Right ventricle myocardium superior (tissue), 1 donor: ENCODE results near the gene ACTL10. TPM values are rescaled to one million over a fixed set of nuclear protein-coding genes. Genes with fewer than 3 reads are reported as not detected.
A peak's percentile ranks its signal among the peaks of the same experiment; 100 is the strongest.
"Not testable (repeated sequence)": the region's sequence is repeated elsewhere in the genome, so short reads cannot be mapped to it uniquely, and the experiment has no call there.

Source experiments
- ATAC-seq: fragments of 200-7000 bp; cut with Tn5 transposase; one replicate; pipeline ENCODE4 v1.9.1; 2020; ENCODE audit warnings: mild to moderate bottlenecking; ENCODE audit not compliant: poor library complexity
- DNase-seq: peaks from one replicate; pipeline ENCODE4 v3.0.0-alpha.2; 2020
- intact Hi-C: fragments of 100-400 bp; cut with DNase I; formaldehyde crosslinking; loops from one replicate; pipeline ENCODE4 v1.11.2; 2022
- total RNA-seq: library from RNA; stranded (reverse); fragmentation: NEBNext Ultra II Directional; extraction: Animal tissue kit (Norgen Biotek cat#: 25700); gene quantifications from one replicate; pipeline ENCODE4 v1.2.1, GENCODE V29; 2021
- donor health status: DM: no; HTN: yes; CAD: no; lungs with severe emphysema.

The ACTL10 gene
- total RNA-seq, 1 donor from 2014 or later, result 0.22 TPM

DNA sequence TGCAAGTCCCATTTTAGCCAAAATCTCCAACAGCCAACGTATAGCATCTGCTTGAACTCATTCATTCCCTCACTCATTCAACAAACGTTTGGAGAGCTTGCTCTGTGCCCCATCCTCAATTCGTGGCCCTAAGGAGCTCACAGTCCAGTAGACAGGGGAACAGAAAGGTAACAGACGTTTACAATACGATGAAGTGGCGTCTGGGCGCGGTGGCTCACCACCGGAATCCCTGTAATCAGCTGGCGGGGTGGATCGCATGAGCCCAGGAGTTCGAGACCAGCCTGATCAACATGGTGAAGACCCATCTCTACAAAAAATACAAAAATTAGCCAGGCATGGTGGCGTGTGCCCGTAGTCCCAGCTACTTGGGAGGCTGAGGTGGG is 20.2 kb downstream of the ACTL10 start:
- intact Hi-C loops, result no loop called here
- DNase-seq (no peak), ATAC-seq (no peak)

DNA sequence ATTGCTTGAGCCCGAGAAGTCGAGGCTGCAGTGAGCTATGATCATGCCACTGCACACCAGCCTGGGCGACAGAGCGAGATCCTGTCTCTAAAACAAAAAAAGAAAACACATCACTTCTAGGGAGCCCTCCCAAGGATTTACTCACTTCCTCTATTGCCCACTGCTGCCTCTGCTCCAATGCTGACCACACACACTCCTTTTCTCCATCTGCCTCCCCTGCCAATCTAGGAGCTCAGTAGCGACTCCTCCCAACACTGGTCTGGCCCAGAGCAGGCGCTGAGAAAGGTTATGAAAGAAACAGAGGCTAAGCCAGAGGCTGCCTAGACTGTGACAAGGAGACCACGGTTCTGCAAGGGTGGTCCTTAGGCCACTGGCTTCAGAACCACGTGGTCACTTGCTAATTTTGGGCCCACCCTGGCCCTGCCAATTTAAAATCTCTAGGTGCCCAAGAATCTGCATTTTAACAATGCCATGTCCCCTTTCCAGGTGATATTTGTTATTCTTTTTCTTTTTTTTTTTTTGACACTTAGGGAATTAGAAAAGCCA is 20.7 kb downstream of the ACTL10 start:
- ATAC-seq (no peak), DNase-seq (no peak)
- intact Hi-C loops, result no loop called here

DNA sequence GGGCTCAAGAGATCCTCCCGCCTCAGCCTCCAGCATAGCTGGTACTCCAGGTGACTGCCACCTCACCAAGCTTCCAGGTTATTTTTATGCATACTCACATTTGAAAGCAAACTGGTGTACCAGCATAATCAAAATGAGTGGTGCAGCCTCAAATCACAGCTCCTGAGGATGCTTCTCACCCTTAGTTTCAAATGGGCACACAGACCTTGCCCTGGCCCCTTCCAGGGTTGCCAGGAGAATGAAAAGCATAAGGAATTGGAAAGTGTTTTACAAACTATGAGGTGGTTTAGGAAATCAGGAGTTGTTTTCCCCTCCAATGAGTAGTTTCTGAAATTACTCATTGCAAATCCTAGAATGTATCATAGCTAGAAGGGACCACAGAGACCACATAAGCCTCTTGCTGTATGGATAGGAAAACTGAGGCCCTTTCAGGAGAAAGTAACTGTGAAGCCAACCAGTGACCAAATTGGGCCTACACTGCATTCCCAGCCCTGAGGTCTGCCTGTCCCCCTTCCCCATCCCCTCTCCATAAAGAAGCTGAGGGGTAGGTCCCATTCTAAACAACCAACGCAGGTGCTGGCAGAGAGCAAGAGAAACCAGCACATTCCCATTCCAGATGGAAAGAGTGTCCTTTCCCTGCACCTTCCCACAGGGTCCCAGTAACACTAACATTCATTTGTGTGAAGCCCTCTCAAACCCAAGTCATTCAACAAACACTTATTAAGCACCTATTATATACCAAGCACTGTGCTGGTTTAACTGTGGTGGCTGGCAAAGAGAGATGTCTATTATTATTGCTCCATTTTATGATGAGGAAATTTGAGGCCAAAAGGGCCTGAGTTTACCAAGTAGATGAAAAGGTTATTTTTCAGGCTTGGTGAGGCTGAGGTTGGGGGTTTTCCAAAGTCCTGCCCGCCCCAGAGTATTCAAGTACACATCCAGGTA is 21.5 kb downstream of the ACTL10 start:
- ATAC-seq (no peak), DNase-seq (no peak)
- intact Hi-C loops, result no loop called here

DNA sequence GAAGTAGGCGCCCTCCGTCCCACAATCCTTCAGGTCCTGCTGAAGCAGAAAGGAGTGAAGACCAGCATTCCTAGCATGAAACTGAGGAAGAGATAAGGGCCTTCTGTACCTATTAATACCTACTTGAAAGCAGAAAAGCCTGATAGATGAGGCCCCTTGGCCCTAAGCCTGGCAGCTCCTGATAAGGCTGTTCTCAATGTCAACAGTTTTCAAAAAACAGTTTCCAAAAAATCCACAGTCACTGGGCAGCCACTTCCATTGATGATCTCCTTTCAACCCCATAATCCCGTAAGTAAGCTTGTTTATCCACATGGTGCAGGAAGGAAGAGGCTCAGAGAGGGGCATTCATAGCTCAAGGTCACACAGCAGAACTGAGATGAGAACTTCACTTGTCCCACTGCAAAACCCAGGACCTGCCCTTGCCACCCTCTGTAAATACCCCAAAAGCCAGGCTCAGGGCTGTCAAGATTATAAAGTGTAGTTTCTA is 22.2 kb downstream of the ACTL10 start:
- intact Hi-C loops, result no loop called here
- peak; percentile 7 for ATAC-seq
- DNase-seq, result no peak

DNA sequence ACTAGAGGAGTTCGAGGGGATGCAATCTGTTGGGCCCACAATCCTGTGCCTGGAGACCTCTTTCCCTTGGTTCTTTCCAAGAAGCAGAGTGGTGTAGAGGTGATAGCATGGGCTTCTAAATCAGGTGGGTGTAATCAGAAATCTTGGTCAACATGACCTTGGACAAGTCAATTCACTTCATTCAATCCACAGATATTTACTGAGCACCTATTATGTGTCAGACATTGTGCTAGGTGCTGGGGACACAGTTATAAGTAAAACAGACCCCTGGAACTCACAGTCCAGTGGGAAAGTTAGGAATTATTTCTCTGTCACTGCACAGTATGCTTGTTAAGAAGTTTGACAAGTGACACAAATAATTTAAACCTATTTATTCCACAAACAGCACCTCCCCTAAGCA is 22.8 kb downstream of the ACTL10 start:
- DNase-seq (no peak), ATAC-seq (no peak)
- intact Hi-C loops, result no loop called here

DNA sequence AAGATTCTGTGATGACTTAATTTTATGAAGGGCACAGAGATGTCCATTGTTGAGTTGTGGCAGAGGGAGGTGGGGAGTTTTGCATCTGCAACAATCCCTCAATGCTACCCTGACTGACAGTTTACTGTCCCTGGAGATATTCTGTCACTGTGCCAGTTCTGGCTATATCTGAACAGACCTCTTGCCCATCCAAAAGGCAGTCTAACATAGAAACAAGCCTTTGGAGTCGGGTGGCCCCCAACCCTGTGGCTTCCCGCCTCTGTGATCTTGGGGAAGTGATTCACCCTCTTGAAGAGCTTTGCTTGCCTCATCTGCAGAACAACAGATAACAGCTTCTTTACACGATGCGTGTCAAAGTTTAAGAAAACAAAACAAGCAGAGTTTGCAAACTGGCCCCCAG is 23.2 kb downstream of the ACTL10 start:
- intact Hi-C loops, result no loop called here
- ATAC-seq, result no peak
- no peak for DNase-seq

DNA sequence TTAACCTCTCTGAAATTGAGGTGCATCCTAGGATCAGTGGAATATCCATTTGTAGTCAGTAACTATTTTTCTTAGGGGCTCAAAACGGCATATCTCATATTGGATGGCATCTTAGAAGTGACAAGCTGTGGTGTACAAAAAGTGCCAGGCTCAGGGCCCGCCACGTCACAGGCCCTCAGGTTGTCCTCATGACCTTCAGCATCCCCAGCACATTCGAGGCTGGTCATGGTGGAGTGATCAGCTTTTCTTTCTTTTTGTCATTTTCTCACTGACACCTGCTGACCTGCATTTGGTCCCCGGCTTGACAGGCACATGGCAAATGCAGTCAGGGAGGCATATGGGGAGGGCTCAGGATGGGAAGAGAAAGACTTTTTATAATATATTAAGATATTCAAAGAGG is 26.5 kb downstream of the ACTL10 start:
- DNase-seq (no peak), ATAC-seq (no peak)
- intact Hi-C loops, result no loop called here

DNA sequence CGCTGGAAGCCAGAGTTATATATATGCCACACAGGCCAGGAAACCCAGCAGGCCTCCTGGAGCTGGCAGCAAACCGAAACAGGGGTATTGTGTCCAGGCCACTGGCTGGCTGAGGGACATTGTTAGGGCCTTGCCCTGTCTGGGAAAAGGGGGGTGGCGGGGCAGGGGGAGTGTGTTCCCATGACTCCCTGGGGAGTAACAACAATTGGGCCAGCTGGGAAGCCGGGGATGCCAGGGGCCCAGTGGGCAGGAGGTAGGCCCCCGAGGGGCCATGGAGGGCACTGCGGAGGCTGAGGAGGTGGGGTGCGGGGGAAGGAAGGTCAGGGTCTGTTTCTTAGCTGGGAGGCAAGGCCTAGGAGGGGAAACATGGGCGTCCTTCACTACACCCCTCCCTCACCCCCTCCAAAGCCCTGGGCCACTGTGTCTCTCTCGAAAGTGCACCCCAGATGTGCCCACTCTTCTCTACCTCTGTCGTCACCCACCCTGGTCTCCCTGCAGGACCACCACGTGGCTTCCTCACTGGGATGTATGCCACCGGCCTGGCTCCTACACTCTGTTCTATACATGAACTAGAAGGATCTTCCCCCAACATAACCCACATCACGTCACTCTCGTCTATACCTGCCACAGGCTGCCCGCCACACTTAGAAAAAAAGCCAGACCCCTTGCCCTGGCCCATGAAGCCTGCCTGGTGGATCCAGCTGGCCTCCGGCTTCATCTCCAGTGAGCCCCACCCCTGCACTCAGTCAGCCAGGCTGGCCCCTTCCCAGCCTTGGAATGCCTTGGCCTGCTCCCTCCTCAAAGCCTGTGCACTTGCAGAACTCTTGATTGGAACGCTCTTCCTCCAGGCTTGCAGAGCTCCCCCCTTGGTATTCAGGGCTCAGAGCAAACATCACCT is 27.2 kb downstream of the ACTL10 start:
- intact Hi-C loops, result no loop called here
- DNase-seq (peak; percentile 73), ATAC-seq (peak; percentile 73)

DNA sequence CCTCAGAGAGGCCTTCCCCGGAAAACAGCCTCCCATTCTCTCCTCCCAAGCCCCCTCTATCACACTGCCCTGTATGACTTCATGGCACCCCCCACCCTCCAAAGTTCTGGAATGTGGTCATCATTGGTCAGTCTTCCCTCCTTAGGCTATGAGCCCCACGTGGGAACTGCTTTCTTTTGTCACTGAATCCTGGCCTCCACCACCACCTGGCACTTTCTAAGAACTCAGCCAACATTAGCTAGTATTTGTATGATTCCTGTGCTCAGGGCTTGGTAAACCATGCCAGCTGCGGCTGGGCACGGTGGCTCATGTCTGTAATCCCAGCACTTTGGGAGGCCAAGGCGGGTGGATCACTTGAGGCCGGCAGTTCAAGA is 27.9 kb downstream of the ACTL10 start:
- no peak for ATAC-seq
- intact Hi-C loops, result no loop called here
- DNase-seq, result no peak

DNA sequence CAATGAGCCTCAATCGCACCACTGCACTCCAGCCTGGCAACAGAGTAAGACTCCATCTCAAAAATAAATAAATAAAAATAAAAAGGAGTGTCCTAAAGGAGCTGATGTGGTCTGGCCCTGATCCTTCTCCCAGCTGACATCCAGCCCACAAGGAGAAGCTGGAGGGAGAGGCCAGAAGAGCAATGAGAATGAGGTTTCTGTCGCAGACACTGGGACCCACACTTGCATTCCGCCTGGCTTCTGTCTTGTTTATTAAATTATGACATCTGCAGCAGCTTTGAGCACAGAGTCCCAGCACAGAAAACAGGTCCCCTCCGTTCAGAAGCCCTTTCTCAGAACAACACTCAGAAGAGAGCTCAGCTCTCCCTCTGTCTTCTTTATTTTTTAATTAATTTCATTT is 29.7 kb downstream of the ACTL10 start:
- ATAC-seq, result no peak
- intact Hi-C loops, result no loop called here
- no peak for DNase-seq

DNA sequence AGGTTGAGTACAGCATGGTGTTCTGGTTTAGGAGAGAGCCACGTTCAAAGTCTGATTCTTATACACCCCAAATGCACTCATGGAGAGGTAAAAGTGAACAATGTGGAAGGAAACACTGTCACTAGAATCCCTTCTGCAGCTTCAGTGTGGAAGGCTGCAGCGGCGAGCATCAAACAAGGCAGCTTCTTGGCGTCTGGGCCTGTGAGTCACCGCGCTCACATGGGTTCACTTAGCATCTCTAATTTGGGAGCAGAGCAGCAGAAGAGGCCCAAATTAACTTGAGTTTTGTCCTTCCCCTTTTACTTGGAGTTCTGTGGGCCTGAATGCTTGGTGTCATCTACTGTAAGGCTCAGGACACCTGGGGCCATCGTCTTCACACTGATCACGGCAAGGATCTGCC is 30.4 kb downstream of the ACTL10 start:
- intact Hi-C loops, result no loop called here
- ATAC-seq, result peak; percentile 81
- DNase-seq, result peak; percentile 70

DNA sequence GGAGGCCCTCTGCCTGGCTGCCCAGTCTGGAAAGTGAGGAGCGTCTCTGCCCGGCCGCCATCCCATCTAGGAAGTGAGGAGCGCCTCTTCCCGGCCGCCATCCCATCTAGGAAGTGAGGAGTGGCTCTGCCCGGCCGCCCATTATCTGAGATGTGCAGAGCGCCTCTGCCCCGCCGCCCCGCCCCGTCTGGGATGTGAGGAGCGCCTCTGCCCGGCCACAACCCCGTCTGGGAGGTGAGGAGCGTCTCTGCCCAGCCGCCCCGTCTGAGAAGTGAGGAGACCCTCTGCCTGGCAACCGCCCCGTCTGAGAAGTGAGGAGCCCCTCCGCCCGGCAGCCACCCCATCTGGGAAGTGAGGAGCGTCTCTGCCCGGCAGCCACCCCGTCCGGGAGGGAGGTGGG is 32.2 kb downstream of the ACTL10 start:
- ATAC-seq, DNase-seq, intact Hi-C loops: not testable (repeated sequence)

DNA sequence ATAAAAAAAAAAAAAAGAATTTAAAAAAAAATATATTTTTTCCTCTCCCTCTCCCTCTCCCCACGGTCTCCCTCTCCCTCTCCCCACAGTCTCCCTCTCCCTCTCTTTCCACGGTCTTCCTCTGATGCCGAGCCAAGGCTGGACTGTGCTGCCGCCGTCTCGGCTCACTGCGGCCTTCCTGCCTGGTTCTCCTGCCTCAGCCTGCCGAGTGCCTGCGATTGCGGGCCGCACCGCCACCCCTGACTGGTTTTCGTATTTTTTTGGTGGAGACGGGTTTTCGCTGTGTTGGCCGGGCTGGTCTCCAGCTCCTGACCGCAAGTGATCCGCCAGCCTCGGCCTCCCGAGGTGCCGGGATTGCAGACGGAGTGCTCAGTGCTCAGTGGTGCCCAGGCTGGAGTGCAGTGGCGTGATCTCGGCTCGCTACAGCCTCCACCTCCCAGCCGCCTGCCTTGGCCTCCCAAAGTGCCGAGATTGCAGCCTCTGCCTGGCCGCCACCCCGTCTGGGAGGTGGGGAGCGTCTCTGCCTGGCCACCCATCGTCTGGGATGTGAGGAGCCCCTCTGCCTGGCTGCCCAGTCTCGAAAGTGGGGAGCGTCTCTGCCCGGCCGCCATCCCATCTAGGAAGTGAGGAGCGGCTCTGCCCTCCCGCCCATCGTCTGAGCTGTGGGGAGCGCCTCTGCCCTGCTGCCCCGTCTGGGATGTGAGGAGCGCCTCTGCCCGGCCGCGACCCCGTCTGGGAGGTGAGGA is 34.1 kb downstream of the ACTL10 start:
- ATAC-seq, intact Hi-C loops, DNase-seq: not testable (repeated sequence)

DNA sequence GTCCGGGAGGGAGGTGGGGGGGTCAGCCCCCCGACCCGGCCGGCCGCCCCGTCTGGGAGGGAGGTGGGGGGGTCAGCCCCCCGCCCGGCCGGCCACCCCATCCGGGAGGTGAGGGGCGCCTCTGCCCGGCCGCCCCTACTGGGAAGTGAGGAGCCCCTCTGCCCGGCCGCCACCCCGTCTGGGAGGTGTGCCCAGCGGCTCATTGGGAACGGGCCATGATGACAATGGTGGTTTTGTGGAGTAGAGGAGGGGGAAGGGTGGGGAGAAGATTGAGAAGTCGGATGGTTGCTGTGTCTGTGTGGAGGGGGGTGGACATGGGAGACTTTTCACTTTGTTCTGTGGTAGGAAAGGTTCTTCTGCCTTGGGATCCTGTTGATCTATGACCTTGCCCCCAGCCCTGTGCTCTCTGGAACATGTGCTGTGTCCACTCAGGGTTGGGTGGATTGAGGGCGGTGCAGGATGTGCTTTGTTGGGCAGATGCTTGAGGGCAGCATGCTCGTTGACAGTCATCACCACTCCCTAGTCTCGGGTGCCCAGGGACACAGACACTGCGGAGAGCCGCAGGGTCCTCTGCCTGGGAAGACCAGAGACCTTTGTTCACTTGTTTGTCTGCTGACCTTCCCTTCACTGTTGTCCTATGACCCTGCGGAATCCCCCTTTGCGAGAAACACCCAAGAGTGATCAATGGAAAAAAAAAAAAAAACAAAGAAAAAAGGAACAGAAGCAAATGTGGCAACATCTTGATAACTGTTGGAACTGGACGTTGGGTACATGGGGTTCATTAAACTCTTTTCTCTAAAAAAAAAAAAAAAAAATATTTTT is 35.1 kb downstream of the ACTL10 start:
- intact Hi-C loops, result no loop called here
- no peak for DNase-seq
- ATAC-seq, result no peak

DNA sequence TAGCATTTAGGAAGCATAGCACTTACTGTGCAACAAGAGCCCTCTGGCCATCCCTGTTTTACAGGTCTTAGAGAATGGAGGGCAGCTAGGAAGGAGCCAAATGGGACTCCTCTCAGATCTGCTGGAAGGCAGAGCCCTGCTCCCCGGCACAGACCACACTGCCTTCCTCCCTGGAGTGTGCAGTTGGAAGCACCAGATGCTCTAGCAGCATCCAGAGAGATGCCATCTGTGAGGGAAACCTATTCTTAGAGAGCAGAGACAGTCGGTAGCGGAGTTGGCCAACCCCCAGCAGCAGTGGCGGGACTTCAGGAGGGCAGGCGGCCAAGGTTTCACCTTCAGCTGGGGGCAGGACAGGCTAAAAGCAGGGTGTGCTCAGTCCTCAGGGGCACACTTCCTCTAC is 36.1 kb downstream of the ACTL10 start:
- intact Hi-C loops, result no loop called here
- ATAC-seq, result peak; percentile 91
- peak; percentile 78 for DNase-seq

DNA sequence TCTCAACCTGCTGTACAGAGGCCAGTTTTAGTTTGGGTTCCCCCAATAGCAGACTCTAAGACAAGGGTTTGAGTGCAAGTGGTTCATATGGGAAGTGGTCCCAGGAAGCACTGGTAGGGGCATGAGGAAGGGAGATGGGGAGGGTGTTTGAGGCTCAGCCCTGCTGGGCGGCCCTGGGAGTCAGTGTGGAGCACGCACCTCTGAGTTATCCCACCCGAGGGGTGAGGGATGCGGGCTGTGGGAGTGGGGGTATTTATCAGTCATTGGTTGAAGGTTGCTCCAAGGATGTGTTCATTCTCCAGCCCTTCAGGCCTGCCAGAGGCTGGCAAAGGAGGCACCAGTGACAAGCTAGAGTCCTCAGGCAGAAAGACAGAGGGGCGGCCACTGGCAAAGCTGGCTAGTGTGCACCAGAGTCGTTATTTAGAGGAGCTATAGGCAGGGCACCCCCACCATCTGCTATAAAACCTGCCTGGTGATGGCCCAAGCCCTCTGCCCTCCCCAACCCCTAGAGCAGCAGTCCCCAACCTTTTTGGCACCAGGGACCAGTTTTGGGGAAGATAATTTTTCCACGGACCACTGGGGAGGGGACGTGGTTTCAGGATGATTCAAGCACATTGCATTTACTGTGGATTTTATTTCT is 36.9 kb downstream of the ACTL10 start:
- peak; percentile 15 for ATAC-seq
- intact Hi-C loops, result no loop called here
- DNase-seq, result no peak

DNA sequence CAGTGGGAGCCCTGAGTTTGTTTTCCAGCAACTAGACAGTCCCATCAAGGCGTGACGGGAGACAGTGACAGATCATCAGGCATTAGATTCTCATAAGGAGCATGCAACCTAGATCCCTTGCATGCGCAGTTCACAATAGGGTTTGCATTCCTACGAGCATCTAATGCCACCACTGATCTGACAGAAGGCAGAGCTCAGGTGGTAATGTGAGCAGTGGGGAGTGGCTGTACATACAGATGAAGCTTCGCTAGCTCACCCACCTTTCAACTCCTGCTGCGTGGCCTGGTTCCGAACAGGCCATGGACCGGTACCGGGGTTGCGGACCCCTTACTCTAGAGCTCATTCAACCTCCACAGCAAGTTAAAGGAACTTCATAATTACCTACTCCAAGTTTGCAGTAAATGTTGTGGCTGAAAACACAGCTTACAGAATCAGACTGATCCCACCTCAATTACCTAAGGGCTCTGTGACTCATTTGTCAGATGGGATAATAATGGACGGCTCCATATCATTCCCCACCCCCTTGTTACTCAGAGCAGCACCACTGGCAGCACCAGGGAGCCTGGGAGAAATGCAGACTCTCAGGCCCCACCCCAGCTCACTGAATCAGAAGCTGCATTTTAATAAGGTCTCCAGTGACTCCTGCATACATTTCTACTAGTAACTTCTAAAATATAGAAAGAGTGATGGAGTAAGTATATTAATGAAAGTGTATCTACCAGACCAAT is 37.6 kb downstream of the ACTL10 start:
- intact Hi-C loops, result no loop called here
- ATAC-seq (no peak), DNase-seq (no peak)
